Activated T-helper 1 cell treated with anti-CD3 and anti-CD28 coated beads, Interleukin-2, amount 50 U/mL, for 16 hours (primary cell): ENCODE data around the gene GIPC2.

Experiments
- DNase-seq, 2 donors: peaks; one replicate each; pipeline ENCODE4 v3.0.0-alpha.2; 2020; ENCODE audit warnings: low read depth in 1 of 2, low spot score in 1 of 2

The GIPC2 gene

GRCh38 chr1:78143152-78143551 is 97.4 kb downstream of the GIPC2 start:
- DNase-seq = no peak

- no peak for DNase-seq
These were observed 97.9 kb downstream of the GIPC2 start for GRCh38 chr1:78143673-78144072.

DNA sequence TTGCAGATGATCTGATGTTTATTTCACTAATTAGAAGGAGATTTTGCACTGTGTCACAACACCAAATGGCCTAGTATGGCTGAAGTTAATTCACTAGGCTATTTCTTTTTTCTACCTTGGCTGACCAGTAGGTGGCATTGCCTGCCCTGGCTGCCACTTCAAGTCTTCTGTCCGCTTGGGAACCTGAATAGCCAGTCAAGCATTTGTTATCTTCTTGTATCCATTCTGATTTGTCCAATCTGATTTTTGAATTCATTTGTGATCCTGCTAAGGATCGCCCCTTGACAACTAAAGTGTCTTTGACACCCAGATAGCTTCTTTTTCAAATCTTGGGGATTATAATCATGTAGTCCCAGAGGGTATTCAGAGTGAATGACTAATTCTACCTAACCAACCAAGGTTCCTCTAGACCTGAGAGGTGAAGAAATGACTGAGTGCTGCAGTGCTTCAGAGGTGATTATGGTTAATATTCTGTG is 99.4 kb downstream of the GIPC2 start:
- DNase-seq = no peak

GRCh38 chr1:78146205-78146771 is 100.5 kb downstream of the GIPC2 start:
- no peak for DNase-seq

GRCh38 chr1:78147031-78147430 is 101.3 kb downstream of the GIPC2 start:
- no peak for DNase-seq

GRCh38 chr1:78153092-78153736 is 107.4 kb downstream of the GIPC2 start:
- no peak for DNase-seq

GRCh38 chr1:78155121-78155520 is 109.4 kb downstream of the GIPC2 start:
- DNase-seq = no peak

DNA sequence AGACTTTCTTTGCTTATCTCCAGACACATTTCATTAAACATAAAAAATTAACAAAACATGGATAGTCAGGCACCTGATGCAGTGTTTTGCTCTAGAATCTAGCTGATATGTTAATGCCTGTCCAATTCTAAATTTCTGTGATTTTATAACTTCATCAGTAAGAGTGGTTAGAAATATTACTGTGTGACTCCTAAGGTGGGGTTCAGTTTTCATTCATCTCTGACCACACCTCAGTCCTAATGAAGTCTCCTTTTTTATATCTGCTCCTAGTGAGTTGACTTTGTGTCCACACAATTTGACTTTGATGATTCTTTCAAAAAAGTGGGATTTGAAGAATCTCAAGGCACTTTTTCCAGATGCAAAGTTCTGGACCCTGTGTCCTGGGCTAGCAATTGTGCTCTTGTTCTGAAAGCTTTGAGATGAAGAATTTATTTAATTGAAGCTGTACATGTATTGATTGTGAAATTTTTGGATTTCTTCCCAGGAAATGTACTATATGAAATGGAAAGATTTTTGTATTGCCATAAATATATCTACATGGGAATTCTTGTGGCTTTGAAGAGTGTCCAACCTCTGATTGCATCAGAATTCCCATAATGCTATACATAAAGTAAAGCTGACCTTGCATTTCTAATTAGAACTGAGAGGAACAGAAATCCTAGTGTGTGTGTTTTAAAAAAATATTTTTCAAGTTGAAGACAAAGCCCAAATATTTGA is 111.2 kb downstream of the GIPC2 start:
- no peak for DNase-seq

DNA sequence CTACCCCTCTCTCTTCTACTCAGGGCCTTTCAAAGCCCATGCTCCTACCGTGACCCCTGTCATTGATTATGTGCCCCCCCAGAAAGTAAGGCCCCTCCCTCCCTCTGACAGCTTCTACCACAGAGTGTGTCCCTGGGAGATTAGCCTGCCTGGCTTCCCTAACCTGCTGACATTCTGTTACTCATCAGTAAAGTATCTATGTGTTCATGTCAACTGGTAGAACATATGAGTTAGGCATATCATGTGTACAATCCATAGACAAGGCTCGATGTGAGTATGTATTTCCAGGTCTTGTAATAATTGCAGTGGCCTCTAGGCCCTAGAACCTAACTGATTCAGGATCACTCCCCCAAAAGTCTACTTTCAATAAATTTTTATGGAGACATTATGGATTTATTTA is 120.0 kb downstream of the GIPC2 start:
- no peak for DNase-seq

GRCh38 chr1:78168306-78168705 is 122.5 kb downstream of the GIPC2 start:
- DNase-seq = no peak

GRCh38 chr1:78170859-78171258 is 125.1 kb downstream of the GIPC2 start:
- DNase-seq = no peak

GRCh38 chr1:78171736-78172590 is 126.2 kb downstream of the GIPC2 start:
- DNase-seq = no peak

GRCh38 chr1:78176448-78176847 is 130.7 kb downstream of the GIPC2 start:
- DNase-seq = no peak

- DNase-seq = no peak
These were observed 132.0 kb downstream of the GIPC2 start for GRCh38 chr1:78177708-78178270.

DNA sequence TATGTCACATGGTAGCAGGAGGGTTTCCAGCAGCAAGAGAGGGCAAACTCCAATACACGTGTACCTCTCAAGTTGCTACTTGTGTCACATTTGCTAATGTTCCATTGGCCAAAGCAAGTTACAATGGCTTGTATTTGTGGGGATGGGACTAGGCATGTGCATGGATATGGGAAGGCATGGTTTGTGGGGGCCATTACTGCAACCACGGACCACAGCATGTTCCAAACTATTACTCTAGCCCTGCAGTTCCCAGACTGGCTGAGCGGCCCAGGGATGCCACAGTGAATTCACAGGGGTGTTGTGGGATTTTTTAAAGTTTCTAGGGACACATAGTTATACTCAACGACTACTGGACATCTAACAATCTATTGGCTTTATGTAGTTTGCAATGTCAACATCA is 133.1 kb downstream of the GIPC2 start:
- no peak for DNase-seq

DNA sequence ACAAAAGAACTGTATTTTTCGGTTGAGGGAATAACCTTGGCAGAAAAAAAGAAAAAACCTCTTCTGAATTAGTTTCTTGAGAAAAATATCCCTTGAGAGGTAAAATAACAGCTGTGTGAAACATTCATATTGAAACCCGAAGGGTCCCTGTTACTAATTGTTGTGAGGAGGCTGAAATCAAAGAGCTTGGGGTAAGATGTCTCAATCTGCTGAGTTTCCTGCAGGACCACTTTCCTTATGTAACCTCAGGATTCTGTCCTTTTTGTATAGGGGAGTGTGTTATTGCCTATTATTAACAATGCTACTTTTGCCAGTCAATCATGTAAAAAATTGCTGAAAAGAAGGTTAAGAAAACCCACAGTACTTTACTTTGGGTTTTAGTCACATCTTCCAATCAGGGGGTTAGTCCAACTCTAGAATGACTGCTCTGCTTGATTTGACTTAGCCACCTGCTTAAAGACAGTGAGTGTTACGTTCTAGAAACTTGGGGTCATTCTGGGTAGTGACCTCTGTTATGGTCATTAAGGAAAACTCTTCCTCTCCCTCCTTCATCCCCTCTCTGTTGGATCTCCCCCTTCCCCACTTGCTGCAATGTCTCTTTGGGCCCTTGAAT is 138.8 kb downstream of the GIPC2 start:
- DNase-seq = no peak
